ENCODE data around the gene LLCFC1. TPM values are rescaled to one million over a fixed set of nuclear protein-coding genes. Genes with fewer than 3 reads are reported as not detected.

LLCFC1 gene
- total and polyA plus RNA-seq, 2 of the 8 experiments (the other 6 are each of a cell fraction or from before 2014, with no cell fraction given), result not detected

GRCh38 chr7:142950235-142950634, 11.0 kb downstream of the LLCFC1 start (continued):
- no peak for TF ChIP-seq TAF7 (optimal IDR thresholded peaks at IDR 0.05; ENCODE audit: borderline replicate concordance, low read depth, low read length)
- no peak for TF ChIP-seq CHD2 (IDR thresholded peaks at IDR 0.05; ENCODE audit: low read length)
